Tibial nerve (tissue), 4 donors: ENCODE data around the gene CDAN1.

ENCODE experiments used
- CTCF ChIP-seq, 5 experiments: fragments of 200-600 bp in 3 of 5; fragments of 450-650 bp in 2 of 5; sonication (generic) in 3 of 5; IDR thresholded peaks; one replicate each; pipeline ENCODE4 v1.5.1; 2016 to 2019; ENCODE audit warnings: antibody characterized with exemption in 5 of 5, mild to moderate bottlenecking in 3 of 5, moderate library complexity in 2 of 5
- EP300 ChIP-seq, 2 donors: sonication (generic); formaldehyde crosslinking; IDR thresholded peaks; one replicate each; pipeline ENCODE4 v1.6.1; 2017; ENCODE audit warnings: antibody characterized with exemption in 2 of 2, mild to moderate bottlenecking in 1 of 2
- POLR2A ChIP-seq, 2 donors: fragments of 450-650 bp; IDR thresholded peaks; one replicate each; pipeline ENCODE4 v1.6.1; 2017; ENCODE audit warnings: antibody characterized with exemption in 2 of 2, mild to moderate bottlenecking in 2 of 2, moderate library complexity in 2 of 2

- TF ChIP-seq CTCF (IDR thresholded peaks at IDR 0.05), result no peak
- TF ChIP-seq EP300 (IDR thresholded peaks at IDR 0.05), result no peak
- no peak for TF ChIP-seq POLR2A (IDR thresholded peaks at IDR 0.05)
Measured at GRCh38 chr15:42686281-42686680, 50.6 kb downstream of the CDAN1 start.
